Tibial artery (tissue), 4 donors: ENCODE measurements around the gene BOC.

Experiments used
- DNase-seq, 2 donors: peaks; one replicate each; pipeline ENCODE4 v3.0.0-alpha.2; 2019
- H3K27ac ChIP-seq, 2 donors: fragments of 200-600 bp; sonication (generic) in 1 of 2; 1 replicate in 1 of 2; 2 replicates in 1 of 2; pipeline ENCODE4 v1.5.1; 2018 to 2019; ENCODE audit warnings: mild to moderate bottlenecking in 1 of 2
- H3K27me3 ChIP-seq, 2 donors: fragments of 200-600 bp; sonication (generic) in 1 of 2; one replicate each; pipeline versions ENCODE4 v1.5.1 to v1.6.0; 2016 to 2019
- H3K36me3 ChIP-seq, 3 donors: fragments of 200-600 bp; sonication (generic) in 2 of 3; one replicate each; pipeline ENCODE4 v1.5.1; 2016 to 2019; ENCODE audit warnings: mild to moderate bottlenecking in 2 of 3
- H3K4me1 ChIP-seq, 4 donors: fragments of 200-600 bp; sonication (generic) in 2 of 4; 1 replicate in 3 of 4; 2 replicates in 1 of 4; pipeline ENCODE4 v1.5.1; 2016 to 2019
- H3K4me3 ChIP-seq, 2 donors: fragments of 200-600 bp; sonication (generic) in 1 of 2; 1 replicate in 1 of 2; 2 replicates in 1 of 2; pipeline ENCODE4 v1.5.1; 2018 to 2019; ENCODE audit warnings: mild to moderate bottlenecking in 2 of 2
- H3K9me3 ChIP-seq, 3 donors: fragments of 200-600 bp; sonication (generic) in 1 of 3; one replicate each; pipeline ENCODE4 v1.5.1; 2016 to 2019
- CTCF ChIP-seq, 2 experiments: fragments of 200-600 bp in 1 of 2; fragments of 450-650 bp in 1 of 2; IDR thresholded peaks; one replicate each; pipeline ENCODE4 v1.5.1; 2017 to 2019; ENCODE audit warnings: antibody characterized with exemption in 2 of 2, mild to moderate bottlenecking in 1 of 2, moderate library complexity in 1 of 2
- intact Hi-C: fragments of 100-400 bp; cut with DNase I; formaldehyde crosslinking; loops from one replicate; pipeline ENCODE4 v1.15.0; 2023; ENCODE audit warnings: low total_unique reads

Gene BOC

DNA sequence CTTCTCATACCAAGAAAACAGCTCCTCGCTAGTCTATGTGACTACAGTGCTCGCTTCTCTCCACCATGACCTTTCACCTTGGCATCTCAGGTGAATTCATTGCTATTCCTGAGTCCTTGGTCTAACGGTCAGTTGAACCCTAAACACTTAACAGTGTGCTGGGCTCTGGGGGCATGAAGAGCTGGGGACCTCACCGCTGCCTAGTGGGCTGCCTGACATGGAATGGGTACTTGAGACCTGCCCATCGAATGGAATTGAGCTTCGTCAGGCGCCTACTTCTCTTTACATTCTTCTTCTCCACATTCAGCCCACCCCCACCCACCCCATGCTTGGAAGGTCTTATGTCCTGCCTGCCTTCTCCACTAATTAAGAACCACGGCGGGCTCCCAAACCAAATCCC, 22.1 kb downstream of the BOC start:
- DNase-seq = no peak
- intact Hi-C loops = no loop called here
- Histone ChIP-seq H3K4me3 (no peak overlapping the region), H3K4me1 (peaks cover 0 to 14% (median 5%) of the 10 kb centered on the region in 4 donors), H3K9me3 (no peaks in the 10 kb centered on the region), H3K36me3 (peaks cover 0 to 6% (median 0%) of the 10 kb centered on the region in 3 donors), H3K27me3 (no peaks in the 10 kb centered on the region), H3K27ac (no peak overlapping the region)
- TF ChIP-seq CTCF (IDR thresholded peaks at IDR 0.05) = no peak

GRCh38 chr3:113234028-113234427, 22.7 kb downstream of the BOC start:
- Histone ChIP-seq H3K27me3 (no peaks in the 10 kb centered on the region), H3K4me1 (peaks cover 0 to 14% (median 5%) of the 10 kb centered on the region in 4 donors)
- intact Hi-C loops = no loop called here

DNA sequence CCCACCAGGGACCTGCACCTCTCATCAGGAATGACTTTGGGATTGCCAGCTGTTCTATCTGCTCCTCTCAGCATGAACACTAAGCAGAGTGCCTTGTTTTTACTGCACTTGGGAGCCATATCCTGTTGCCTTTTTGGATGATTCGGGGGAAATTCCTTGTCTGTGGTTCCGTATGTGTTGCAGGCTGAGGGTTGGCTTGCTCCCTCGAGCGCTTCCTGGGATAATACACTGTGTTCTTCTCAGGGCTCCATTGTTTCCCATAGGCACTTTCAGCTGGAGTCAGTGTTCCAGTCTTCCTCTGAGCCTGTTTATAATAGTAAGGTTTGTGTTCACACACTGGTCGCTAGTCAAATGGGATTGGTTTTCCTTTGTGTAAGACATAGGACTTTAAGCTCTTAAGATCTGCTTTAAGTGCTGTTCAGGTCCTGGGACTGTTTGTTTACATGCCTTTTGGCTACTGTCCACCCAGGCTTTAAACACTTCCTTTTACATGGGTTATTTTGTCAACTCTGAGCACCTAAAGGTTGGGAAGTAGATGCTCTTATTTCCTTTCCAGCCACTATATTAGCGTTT, 23.4 kb downstream of the BOC start:
- H3K36me3 ChIP-seq = peaks cover 0 to 6% (median 0%) of the 10 kb centered on the region in 3 donors
- H3K27me3 ChIP-seq = no peaks in the 10 kb centered on the region
- no peaks in the 10 kb centered on the region for H3K9me3 ChIP-seq
- H3K27ac ChIP-seq = no peak overlapping the region
- no peak for TF ChIP-seq CTCF (IDR thresholded peaks at IDR 0.05)
- intact Hi-C loops = no loop called here
- H3K4me1 ChIP-seq = peaks cover 0 to 18% (median 5%) of the 10 kb centered on the region in 4 donors
- H3K4me3 ChIP-seq = no peak overlapping the region
- DNase-seq = no peak

More at GRCh38 chr3:113234028-113234427, 22.7 kb downstream of the BOC start:
- DNase-seq = no peak
- TF ChIP-seq CTCF (IDR thresholded peaks at IDR 0.05) = no peak
- H3K9me3 ChIP-seq = no peaks in the 10 kb centered on the region
- no peak overlapping the region for H3K4me3 ChIP-seq
- H3K27ac ChIP-seq = no peak overlapping the region
- peaks cover 0 to 6% (median 0%) of the 10 kb centered on the region in 3 donors for H3K36me3 ChIP-seq

GRCh38 chr3:113238503-113238902, 27.1 kb downstream of the BOC start:
- Histone ChIP-seq H3K27me3 (no peaks in the 10 kb centered on the region), H3K4me1 (peaks cover 0 to 22% (median 0%) of the 10 kb centered on the region in 4 donors), H3K27ac (no peak overlapping the region), H3K9me3 (no peaks in the 10 kb centered on the region), H3K36me3 (peaks cover 0 to 6% (median 0%) of the 10 kb centered on the region in 3 donors), H3K4me3 (no peak overlapping the region)
- no peak for TF ChIP-seq CTCF (IDR thresholded peaks at IDR 0.05)
- intact Hi-C loops = no loop called here
- DNase-seq = no peak

DNA sequence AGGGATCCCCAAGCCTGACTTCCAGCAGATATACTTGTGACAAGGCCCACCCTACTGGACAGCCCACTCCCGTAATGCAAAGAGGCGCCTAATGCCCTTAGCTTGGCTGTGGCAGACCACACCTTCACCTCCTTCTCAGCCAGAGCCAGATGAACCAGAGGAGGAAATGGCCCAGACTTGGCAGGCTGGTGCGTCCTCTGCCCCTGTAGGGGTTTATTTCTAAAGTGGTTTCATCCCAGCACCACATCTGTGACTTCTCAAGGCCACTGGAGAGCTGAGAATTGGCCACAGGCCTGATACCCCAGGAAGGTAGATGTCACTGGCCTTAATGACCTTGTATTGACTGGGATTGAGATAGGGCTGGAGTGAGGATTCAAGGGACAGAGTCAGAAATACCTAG, 29.5 kb downstream of the BOC start:
- H3K27ac ChIP-seq = no peak overlapping the region
- TF ChIP-seq CTCF (IDR thresholded peaks at IDR 0.05) = no peak
- intact Hi-C loops = no loop called here

More for the DNA sequence above, 29.5 kb downstream of the BOC start:
- Histone ChIP-seq H3K27me3 (no peaks in the 10 kb centered on the region), H3K9me3 (no peaks in the 10 kb centered on the region), H3K4me3 (no peak overlapping the region), H3K36me3 (peaks cover 0 to 6% (median 0%) of the 10 kb centered on the region in 3 donors), H3K4me1 (peaks cover 0 to 23% (median 0%) of the 10 kb centered on the region in 4 donors)
- no peak for DNase-seq
